Measurements from ENCODE around the gene MRPL48.

Gene MRPL48

DNA sequence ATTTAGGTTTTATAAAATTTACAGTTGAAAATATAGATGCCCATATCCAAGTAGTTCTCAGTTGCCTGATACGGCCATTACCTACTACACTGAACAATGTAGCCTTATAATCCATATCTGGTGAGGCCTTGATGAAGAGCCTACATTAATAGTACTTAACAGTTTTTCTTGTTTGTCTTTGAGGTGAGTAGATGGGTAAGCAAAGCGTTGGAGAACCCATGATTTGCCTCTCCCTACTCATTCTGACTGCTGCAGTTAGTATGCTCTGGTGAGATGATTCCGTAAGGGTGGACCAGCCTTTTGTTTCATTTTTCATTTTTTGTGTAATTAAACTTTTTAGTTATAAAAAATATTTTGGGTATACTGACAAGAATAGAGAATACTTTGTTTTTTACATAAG, 100.6 kb downstream of the MRPL48 start:
- DNase-seq (no peak), ATAC-seq (ENCODE audit: insufficient read depth, low read depth) (no peak)
- H3K27ac ChIP-seq (ENCODE audit: low read length), result no peak overlapping the region
- H3K4me2 ChIP-seq (ENCODE audit: insufficient read depth, low read length), result no peak overlapping the region
- no peak overlapping the region for H3K4me3 ChIP-seq (ENCODE audit: low read depth in 1 of 2, low read length in 2 of 2)
- no peaks in the 10 kb centered on the region for H3K9me3 ChIP-seq (ENCODE audit: insufficient read depth, low read length, severe bottlenecking)
- no peaks in the 10 kb centered on the region for H3K4me1 ChIP-seq (ENCODE audit: insufficient read depth, low read length)
- no peaks in the 10 kb centered on the region for H3K27me3 ChIP-seq (ENCODE audit: insufficient read depth, low read length, poor library complexity)
- TF ChIP-seq EZH2 (IDR thresholded peaks at IDR 0.05; ENCODE audit: borderline replicate concordance, low read depth, low read length, severe bottlenecking), result no peak
- TF ChIP-seq, protein P1, sequence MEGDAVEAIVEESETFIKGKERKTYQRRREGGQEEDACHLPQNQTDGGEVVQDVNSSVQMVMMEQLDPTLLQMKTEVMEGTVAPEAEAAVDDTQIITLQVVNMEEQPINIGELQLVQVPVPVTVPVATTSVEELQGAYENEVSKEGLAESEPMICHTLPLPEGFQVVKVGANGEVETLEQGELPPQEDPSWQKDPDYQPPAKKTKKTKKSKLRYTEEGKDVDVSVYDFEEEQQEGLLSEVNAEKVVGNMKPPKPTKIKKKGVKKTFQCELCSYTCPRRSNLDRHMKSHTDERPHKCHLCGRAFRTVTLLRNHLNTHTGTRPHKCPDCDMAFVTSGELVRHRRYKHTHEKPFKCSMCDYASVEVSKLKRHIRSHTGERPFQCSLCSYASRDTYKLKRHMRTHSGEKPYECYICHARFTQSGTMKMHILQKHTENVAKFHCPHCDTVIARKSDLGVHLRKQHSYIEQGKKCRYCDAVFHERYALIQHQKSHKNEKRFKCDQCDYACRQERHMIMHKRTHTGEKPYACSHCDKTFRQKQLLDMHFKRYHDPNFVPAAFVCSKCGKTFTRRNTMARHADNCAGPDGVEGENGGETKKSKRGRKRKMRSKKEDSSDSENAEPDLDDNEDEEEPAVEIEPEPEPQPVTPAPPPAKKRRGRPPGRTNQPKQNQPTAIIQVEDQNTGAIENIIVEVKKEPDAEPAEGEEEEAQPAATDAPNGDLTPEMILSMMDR (IDR thresholded peaks at IDR 0.05; ENCODE audit: borderline replicate concordance, extremely low read depth, low read length, poor library complexity, severe bottlenecking), result no peak
- no peaks in the 10 kb centered on the region for H4K20me1 ChIP-seq (ENCODE audit: insufficient read depth, low read length)
- no peak overlapping the region for H2AFZ ChIP-seq (ENCODE audit: low read depth, low read length)
- H3K79me2 ChIP-seq (ENCODE audit: insufficient read depth, low read length), result no peaks in the 10 kb centered on the region
- H3K36me3 ChIP-seq (ENCODE audit: insufficient read depth, low read length), result peaks cover 36% of the 10 kb centered on the region
- H3K9ac ChIP-seq (ENCODE audit: low read depth, low read length), result no peak overlapping the region

DNA sequence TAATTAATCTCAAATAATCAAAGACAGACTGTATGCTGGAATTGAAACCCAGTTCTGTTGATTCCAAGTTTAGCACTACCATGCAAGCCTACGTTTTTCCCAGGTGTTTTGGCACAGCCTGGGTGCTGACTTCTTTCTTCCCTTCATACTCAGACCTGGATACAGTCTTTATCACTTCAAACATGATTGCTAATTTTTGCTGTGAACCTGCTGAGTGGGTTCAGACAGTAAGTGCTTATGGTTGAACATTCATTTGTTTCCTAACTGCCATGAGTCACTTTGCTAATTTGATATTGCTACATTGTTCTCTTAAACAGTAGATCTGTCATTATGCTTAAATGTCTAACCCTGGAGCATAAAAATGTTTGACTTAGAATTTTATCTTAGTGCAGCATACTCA, 101.3 kb downstream of the MRPL48 start:
- H4K20me1 ChIP-seq (ENCODE audit: insufficient read depth, low read length), result no peaks in the 10 kb centered on the region
- H3K4me2 ChIP-seq (ENCODE audit: insufficient read depth, low read length), result no peak overlapping the region

DNA sequence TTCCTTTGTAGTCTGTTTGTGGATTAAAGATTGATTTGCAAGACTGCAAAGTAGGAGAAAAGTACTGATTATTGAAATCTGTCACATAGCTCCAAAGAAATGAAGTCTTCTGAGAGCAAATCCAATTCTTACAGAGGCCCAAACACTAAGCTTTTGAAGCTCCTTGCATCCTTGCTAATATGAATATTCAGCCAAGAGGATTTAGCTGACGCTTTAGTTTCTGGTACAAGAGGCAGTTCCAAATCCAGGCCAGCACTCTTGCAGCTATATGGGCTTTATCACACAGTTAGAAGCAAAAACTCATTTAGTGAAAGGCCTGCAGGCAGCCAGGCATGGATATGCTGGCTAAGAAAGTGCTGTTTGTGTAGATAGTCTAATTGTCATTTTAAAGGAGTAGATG, 101.9 kb downstream of the MRPL48 start:
- Histone ChIP-seq H3K79me2 (ENCODE audit: insufficient read depth, low read length) (no peaks in the 10 kb centered on the region), H3K4me1 (ENCODE audit: insufficient read depth, low read length) (no peaks in the 10 kb centered on the region), H3K27me3 (ENCODE audit: insufficient read depth, low read length, poor library complexity) (no peaks in the 10 kb centered on the region), H3K9me3 (ENCODE audit: insufficient read depth, low read length, severe bottlenecking) (no peaks in the 10 kb centered on the region), H3K4me3 (ENCODE audit: low read depth in 1 of 2, low read length in 2 of 2) (no peak overlapping the region), H3K27ac (ENCODE audit: low read length) (no peak overlapping the region), H3K36me3 (ENCODE audit: insufficient read depth, low read length) (peaks cover 27% of the 10 kb centered on the region), H2AFZ (ENCODE audit: low read depth, low read length) (no peak overlapping the region), H3K9ac (ENCODE audit: low read depth, low read length) (no peak overlapping the region), H3K4me2 (ENCODE audit: insufficient read depth, low read length) (no peak overlapping the region), H4K20me1 (ENCODE audit: insufficient read depth, low read length) (no peaks in the 10 kb centered on the region)
- DNase-seq, result no peak
- TF ChIP-seq, protein P1 (IDR thresholded peaks at IDR 0.05; ENCODE audit: borderline replicate concordance, extremely low read depth, low read length, poor library complexity, severe bottlenecking), result no peak
- no peak for ATAC-seq (ENCODE audit: insufficient read depth, low read depth)

More for the DNA sequence above, 101.3 kb downstream of the MRPL48 start:
- H3K4me1 ChIP-seq (ENCODE audit: insufficient read depth, low read length), result no peaks in the 10 kb centered on the region
- H3K36me3 ChIP-seq (ENCODE audit: insufficient read depth, low read length), result peaks cover 29% of the 10 kb centered on the region
- no peak overlapping the region for H3K9ac ChIP-seq (ENCODE audit: low read depth, low read length)
- no peaks in the 10 kb centered on the region for H3K27me3 ChIP-seq (ENCODE audit: insufficient read depth, low read length, poor library complexity)
- no peaks in the 10 kb centered on the region for H3K9me3 ChIP-seq (ENCODE audit: insufficient read depth, low read length, severe bottlenecking)
- H3K27ac ChIP-seq (ENCODE audit: low read length), result no peak overlapping the region
- no peak overlapping the region for H3K4me3 ChIP-seq (ENCODE audit: low read depth in 1 of 2, low read length in 2 of 2)
- ATAC-seq (ENCODE audit: insufficient read depth, low read depth) (no peak), DNase-seq (no peak)
- no peaks in the 10 kb centered on the region for H3K79me2 ChIP-seq (ENCODE audit: insufficient read depth, low read length)
- H2AFZ ChIP-seq (ENCODE audit: low read depth, low read length), result no peak overlapping the region
- TF ChIP-seq, protein P1 (IDR thresholded peaks at IDR 0.05; ENCODE audit: borderline replicate concordance, extremely low read depth, low read length, poor library complexity, severe bottlenecking), result no peak
- TF ChIP-seq EZH2 (IDR thresholded peaks at IDR 0.05; ENCODE audit: borderline replicate concordance, low read depth, low read length, severe bottlenecking), result no peak

DNA sequence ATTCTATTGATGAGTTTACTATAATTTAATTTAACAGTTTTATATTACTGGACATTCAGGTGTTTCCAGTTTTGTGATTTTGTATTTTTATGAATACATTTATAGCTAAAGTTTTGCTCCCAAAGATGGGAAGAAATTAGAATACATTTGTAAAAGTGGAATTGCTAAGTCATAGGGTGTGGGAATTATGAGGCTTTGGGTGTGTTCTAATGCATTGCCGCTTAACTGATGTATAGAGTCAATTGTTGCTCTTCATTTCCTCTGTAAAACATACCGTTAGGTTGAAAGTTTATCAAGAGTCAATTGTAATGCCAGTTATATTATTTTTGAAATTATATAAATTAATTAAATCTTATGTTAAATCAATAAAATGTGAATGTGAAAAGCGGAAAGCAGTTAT, 105.4 kb downstream of the MRPL48 start:
- H3K4me1 ChIP-seq (ENCODE audit: insufficient read depth, low read length), result no peaks in the 10 kb centered on the region
- no peak overlapping the region for H3K4me2 ChIP-seq (ENCODE audit: insufficient read depth, low read length)
- H3K36me3 ChIP-seq (ENCODE audit: insufficient read depth, low read length), result peaks cover 27% of the 10 kb centered on the region
- no peak overlapping the region for H3K9ac ChIP-seq (ENCODE audit: low read depth, low read length)
- H3K27ac ChIP-seq (ENCODE audit: low read length), result no peak overlapping the region
- H2AFZ ChIP-seq (ENCODE audit: low read depth, low read length), result no peak overlapping the region
- no peak for TF ChIP-seq EZH2 (IDR thresholded peaks at IDR 0.05; ENCODE audit: borderline replicate concordance, low read depth, low read length, severe bottlenecking)
- TF ChIP-seq, protein P1 (IDR thresholded peaks at IDR 0.05; ENCODE audit: borderline replicate concordance, extremely low read depth, low read length, poor library complexity, severe bottlenecking), result no peak
- H3K4me3 ChIP-seq (ENCODE audit: low read depth in 1 of 2, low read length in 2 of 2), result no peak overlapping the region
- H3K9me3 ChIP-seq (ENCODE audit: insufficient read depth, low read length, severe bottlenecking), result no peaks in the 10 kb centered on the region
- ATAC-seq (ENCODE audit: insufficient read depth, low read depth), result no peak
- no peak for DNase-seq
- H3K79me2 ChIP-seq (ENCODE audit: insufficient read depth, low read length), result no peaks in the 10 kb centered on the region
- H4K20me1 ChIP-seq (ENCODE audit: insufficient read depth, low read length), result no peaks in the 10 kb centered on the region
- no peaks in the 10 kb centered on the region for H3K27me3 ChIP-seq (ENCODE audit: insufficient read depth, low read length, poor library complexity)

All from DND-41 (cell line).